K562 (cell line): ENCODE measurements around the gene KIRREL1. TPM values are rescaled to one million over a fixed set of nuclear protein-coding genes. Genes with fewer than 3 reads are reported as not detected.

Experiments used
- ATAC-seq: fragments of 200-7000 bp; cut with Tn5 transposase; 3 replicates; pipeline ENCODE4 v1.9.1; 2020; ENCODE audit warnings: moderate library complexity
- BruUV-seq: library from RNA; stranded (reverse); fragments of 400-500 nt; replicated peaks from 2 replicates; lab custom pipeline; 2021; lab: Mats Ljungman, UMichigan
- CTCF ChIA-PET: fragments of 300-600 bp; formaldehyde crosslinking; extraction: SDS; loops from one replicate; lab custom pipeline; 2021; ENCODE audit warnings: low intra/inter-chr PET ratio; lab: Yijun Ruan, JAX
- POLR2A ChIA-PET: fragments of 300-600, 350-650 bp; sonication (Branson Sonifier 250); formaldehyde crosslinking; extraction: SDS; loops from one replicate; lab custom pipeline; 2021; ENCODE audit warnings: antibody characterized with exemption, inconsistent platforms; lab: Yijun Ruan, JAX
- DNase-seq, 4 experiments: peaks; one replicate each; pipeline versions ENCODE4 v3.0.0 to v3.0.0-alpha.2; 2011 to 2018; ENCODE audit warnings: low spot score in 3 of 4, mixed read lengths in 3 of 4; ENCODE audit errors: extremely low read depth in 1 of 4
- FAIRE-seq: peaks from 2 replicates; lab custom pipeline; 2011; peaks lifted over from hg19 to GRCh38; lab: Jason Lieb, UNC
- H2AFZ ChIP-seq: 2 replicates; pipeline ENCODE4 v1.6.0; 2011; ENCODE audit warnings: low read depth, low read length, control low read depth, inconsistent platforms
- H3K27ac ChIP-seq: fragments of 200-600 bp; 3 replicates; pipeline ENCODE4 v1.8.0; 2011; ENCODE audit warnings: low read depth, mild to moderate bottlenecking, control low read depth, inconsistent platforms, low read length, moderate library complexity, mixed read lengths; ENCODE audit errors: extremely low read depth
- H3K27me3 ChIP-seq, 2 experiments: fragments of 300-600 bp in 1 of 2; 2 replicates in 1 of 2; 3 replicates in 1 of 2; pipeline versions ENCODE4 v1.6.0 to v1.8.0; 2011; ENCODE audit warnings: inconsistent platforms in 2 of 2, low read length in 2 of 2, mild to moderate bottlenecking in 1 of 2, mixed read lengths in 1 of 2, moderate library complexity in 1 of 2; ENCODE audit not compliant: control insufficient read depth in 2 of 2, insufficient read depth in 2 of 2
- H3K36me3 ChIP-seq: fragments of 300-600 bp; 3 replicates; pipeline ENCODE4 v1.8.0; 2011; ENCODE audit warnings: mild to moderate bottlenecking, low read length, inconsistent platforms; ENCODE audit not compliant: control insufficient read depth, insufficient read depth
- H3K4me1 ChIP-seq, 2 experiments: fragments of 200-600 bp in 1 of 2; replicated peaks in 1 of 2; 2 replicates in 1 of 2; 3 replicates in 1 of 2; pipeline versions ENCODE4 v1.5.1 to v1.8.0; 2011; ENCODE audit warnings: inconsistent platforms in 2 of 2, low read length in 2 of 2, mild to moderate bottlenecking in 1 of 2, mixed read lengths in 1 of 2, moderate library complexity in 1 of 2; ENCODE audit not compliant: control insufficient read depth in 2 of 2, insufficient read depth in 2 of 2
- H3K4me2 ChIP-seq: 2 replicates; pipeline ENCODE4 v1.6.1; 2011; ENCODE audit warnings: low read length, control low read depth, inconsistent platforms, mixed read lengths; ENCODE audit not compliant: insufficient read depth
- H3K4me3 ChIP-seq: fragments of 200-600 bp; sonication (generic), shearing (Covaris generic); 2 replicates; pipeline ENCODE4 v1.5.1; 2016; ENCODE audit warnings: control low read depth, inconsistent platforms
- H3K79me2 ChIP-seq: fragments of 200-600 bp; 3 replicates; pipeline ENCODE4 v1.8.0; 2011; ENCODE audit warnings: low read length, inconsistent platforms; ENCODE audit not compliant: control insufficient read depth, insufficient read depth
- H3K9ac ChIP-seq, 2 experiments: 2 replicates each; pipeline versions ENCODE4 v1.6.0 to v1.6.1; 2011; ENCODE audit warnings: low read depth in 2 of 2, low read length in 2 of 2, control low read depth in 1 of 2, inconsistent platforms in 1 of 2, mild to moderate bottlenecking in 1 of 2, mixed read lengths in 1 of 2; ENCODE audit not compliant: insufficient read depth in 1 of 2
- H3K9me1 ChIP-seq: one replicate; pipeline ENCODE4 v1.6.0; 2011; ENCODE audit warnings: inconsistent platforms, mild to moderate bottlenecking, low read length, moderate library complexity; ENCODE audit not compliant: control insufficient read depth, insufficient read depth
- H3K9me3 ChIP-seq: replicated peaks from 2 replicates; pipeline ENCODE4 v1.5.1; 2011; ENCODE audit warnings: low read depth, low read length, inconsistent platforms; ENCODE audit not compliant: control insufficient read depth, insufficient read depth
- H4K20me1 ChIP-seq: replicated peaks from 2 replicates; pipeline ENCODE4 v1.6.1; 2011; ENCODE audit warnings: low read length, inconsistent platforms, mixed read lengths; ENCODE audit not compliant: control insufficient read depth, insufficient read depth
- ARID1B ChIP-seq: fragments of 450-650 bp; IDR thresholded peaks from 2 replicates; pipeline ENCODE4 v1.6.1; 2016; ENCODE audit warnings: antibody characterized with exemption, mild to moderate bottlenecking, inconsistent platforms
- E2F3 ChIP-seq: fragments of 250-450 bp; sonication (Bioruptor Pico); IDR thresholded peaks from 2 replicates; pipeline ENCODE4 v1.4.0; 2020; ENCODE audit warnings: mild to moderate bottlenecking
- EHMT2 ChIP-seq: fragments of 450-650 bp; IDR thresholded peaks from 2 replicates; pipeline ENCODE4 v1.6.1; 2018; ENCODE audit warnings: antibody characterized with exemption
- GTF2E2 ChIP-seq: fragments of 200-800 bp; sonication (Bioruptor generic); IDR thresholded peaks from 2 replicates; pipeline ENCODE4 v1.6.1; 2016; ENCODE audit warnings: missing genetic modification characterization, missing compliant biosample characterization
- ZNF644 ChIP-seq: fragments of 200-800 bp; sonication (Bioruptor generic); IDR thresholded peaks from 2 replicates; pipeline ENCODE4 v1.6.1; 2016; ENCODE audit warnings: low read depth, missing genetic modification characterization, missing compliant biosample characterization
- WGBS: fragments of 100-300 bp; shearing (Covaris generic); methylation state at CpG from one replicate; pipeline ENCODE4 v1.1.6; 2016; ENCODE audit warnings: low coverage, mixed read lengths; ENCODE audit not compliant: insufficient coverage; ENCODE audit errors: missing lambda C conversion rate; 5-methylcytosine and 5-hydroxymethylcytosine counted together
- in situ Hi-C: fragments of 300-500 bp; cut with MboI; formaldehyde crosslinking; loops from 4 replicates; pipeline ENCODE4 v1.15.0; 2018; ENCODE audit warnings: inconsistent platforms, mixed read lengths
- intact Hi-C: fragments of 100-400 bp; cut with micrococcal nuclease; formaldehyde crosslinking; loops from 2 replicates; pipeline ENCODE4 v1.14.2; 2022
- polyA plus RNA-seq, 8 experiments: library from polyadenylated mRNA; depleted of rRNA in 4 of 8; stranded (reverse) in 5 of 8; unstranded in 3 of 8; fragments of >200 nt; fragmentation: Nextera tagmentation in 2 of 8; fragmentation: Illumina TruSeq in 1 of 8; extraction: Ambion mirVana in 2 of 8; extraction: Trizol in 1 of 8; gene quantifications; 2 replicates each; pipeline versions ENCODE4 v1.2.1 to v1.2.3, GENCODE V29; 2011 to 2014; ENCODE audit warnings: inconsistent platforms in 1 of 8, missing spikeins in 1 of 8
- total RNA-seq, 7 experiments: library from RNA; depleted of rRNA in 6 of 7; stranded (reverse); fragments of >200 nt in 6 of 7; fragmentation: Illumina TruSeq in 2 of 7; extraction: Trizol in 2 of 7; gene quantifications; 2 replicates each; pipeline versions ENCODE4 v1.2.1 to v1.2.3, GENCODE V29; 2011 to 2021; ENCODE audit warnings: low replicate concordance in 1 of 7
- TF ChIP-seq, protein P1 (sequence below): fragments of 250-450 bp; sonication (Bioruptor Pico); IDR thresholded peaks from 2 replicates; pipeline ENCODE4 v1.8.0; 2021; ENCODE audit warnings: mild to moderate bottlenecking, moderate library complexity
- TF ChIP-seq, protein P2 (sequence below): fragments of 450-650 bp; formaldehyde crosslinking; IDR thresholded peaks from 2 replicates; pipeline ENCODE4 v1.4.0; 2020; ENCODE audit warnings: mild to moderate bottlenecking, moderate library complexity

KIRREL1 gene
- total and polyA plus RNA-seq, 9 of the 15 experiments (the other 6 are each of a cell fraction or from before 2014, with no cell fraction given), result under 0.01 to 0.22 (median 0.03) TPM; not detected in 3

DNA sequence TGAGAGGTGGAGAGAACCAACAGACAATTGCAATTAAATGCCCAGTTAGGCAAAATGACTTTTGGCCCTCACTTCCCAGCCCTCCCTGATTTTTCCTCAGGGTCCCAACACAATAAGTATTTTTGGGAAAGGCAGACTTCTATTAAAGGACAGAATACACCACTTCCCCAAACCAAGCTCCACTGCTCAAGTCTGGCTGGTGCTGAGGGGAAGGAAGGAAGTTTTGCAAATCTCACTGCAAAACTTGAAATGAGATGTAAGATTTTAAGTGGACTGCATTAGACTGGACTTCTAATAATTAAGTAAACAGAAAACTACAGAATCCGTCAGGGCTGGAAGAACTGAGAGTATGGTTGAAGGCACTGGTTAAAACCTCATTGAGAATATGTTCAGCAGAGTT, 155.0 kb downstream of the KIRREL1 start:
- H3K4me3 ChIP-seq, result no peak overlapping the region
- intact Hi-C loops (no loop called here), in situ Hi-C loops (no loop called here)
- ATAC-seq (no peak), FAIRE-seq (no peak), DNase-seq (no peak)
- no peak overlapping the region for H3K27ac ChIP-seq
- no peaks in the 10 kb centered on the region for H4K20me1 ChIP-seq
- no peaks in the 10 kb centered on the region for H3K79me2 ChIP-seq
- TF ChIP-seq ARID1B (no peak), GTF2E2 (0 out of 2 replicates have a peak, but pooled peaks have one; percentile 29)
- H3K9ac ChIP-seq, result 0 out of 4 replicates have a peak overlapping the region, but pooled peaks of 1 of the 2 experiments have one; percentile 49
- H3K9me3 ChIP-seq, result no peaks in the 10 kb centered on the region
- H3K4me1 ChIP-seq, result peaks cover 11 to 17% of the 10 kb centered on the region in 2 experiments; a peak in 4 of 5 replicates
- H3K36me3 ChIP-seq, result no peaks in the 10 kb centered on the region
- BruUV-seq, result no TSS peak
- POLR2A ChIA-PET, result no interaction called here
- peak overlapping the region; percentile 97 for H2AFZ ChIP-seq
- peaks cover 3% of the 10 kb centered on the region for H3K9me1 ChIP-seq
- CTCF ChIA-PET, result no interaction called here
- WGBS, result 67% methylated on average over 1 of the region's 1 CpG
- no peaks in the 10 kb centered on the region for H3K27me3 ChIP-seq
- H3K4me2 ChIP-seq, result no peak overlapping the region; the same call in none of the 2 replicates

DNA sequence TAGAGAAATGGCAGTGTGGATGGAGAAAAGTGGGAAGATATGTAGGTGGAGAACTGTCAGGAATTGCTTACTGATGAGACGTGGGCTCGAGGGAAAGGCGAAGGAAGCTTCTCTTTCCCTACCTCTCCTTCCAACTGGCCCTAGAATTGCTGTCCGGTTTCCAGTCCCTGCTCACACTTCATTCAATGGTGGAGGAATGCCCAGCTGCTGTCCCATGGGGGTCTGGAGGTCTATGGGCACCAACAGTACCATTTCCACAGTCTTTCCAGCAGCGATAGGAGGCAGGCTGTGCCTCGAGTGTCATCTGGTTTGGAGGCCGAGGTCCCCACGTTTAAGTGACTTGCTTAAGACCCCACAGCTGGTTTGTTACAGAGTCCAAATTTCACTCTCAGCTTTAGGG, 155.7 kb downstream of the KIRREL1 start:
- intact Hi-C loops, result no loop called here
- no peaks in the 10 kb centered on the region for H3K27me3 ChIP-seq
- H3K4me1 ChIP-seq, result peaks cover 11 to 17% of the 10 kb centered on the region in 2 experiments; a peak in 4 of 5 replicates
- ATAC-seq (no peak; the same call in 2 of the 3 replicates), FAIRE-seq (no peak), DNase-seq (peak in 3 of 4 experiments; percentile 11 to 15 (median 13))
- H3K9ac ChIP-seq, result peak overlapping the region in 1 of 2 experiments; percentile 49; a peak in 2 of 4 replicates
- POLR2A ChIA-PET, result interaction anchor here (0.7 kb wide), 1 partner anchor 123 kb away, joined by 3 read pairs; no protein-coding TSS in a partner anchor
- no peaks in the 10 kb centered on the region for H4K20me1 ChIP-seq
- H3K4me2 ChIP-seq, result peak overlapping the region; percentile 87
- BruUV-seq, result no TSS peak
- H2AFZ ChIP-seq, result peak overlapping the region; percentile 97
- no peaks in the 10 kb centered on the region for H3K36me3 ChIP-seq
- TF ChIP-seq EHMT2 (no peak), E2F3 (0 out of 2 replicates have a peak, but pooled peaks have one; percentile 54), ZNF644 (tag) (0 out of 2 replicates have a peak, but pooled peaks have one; percentile 14)
- TF ChIP-seq, protein P1, sequence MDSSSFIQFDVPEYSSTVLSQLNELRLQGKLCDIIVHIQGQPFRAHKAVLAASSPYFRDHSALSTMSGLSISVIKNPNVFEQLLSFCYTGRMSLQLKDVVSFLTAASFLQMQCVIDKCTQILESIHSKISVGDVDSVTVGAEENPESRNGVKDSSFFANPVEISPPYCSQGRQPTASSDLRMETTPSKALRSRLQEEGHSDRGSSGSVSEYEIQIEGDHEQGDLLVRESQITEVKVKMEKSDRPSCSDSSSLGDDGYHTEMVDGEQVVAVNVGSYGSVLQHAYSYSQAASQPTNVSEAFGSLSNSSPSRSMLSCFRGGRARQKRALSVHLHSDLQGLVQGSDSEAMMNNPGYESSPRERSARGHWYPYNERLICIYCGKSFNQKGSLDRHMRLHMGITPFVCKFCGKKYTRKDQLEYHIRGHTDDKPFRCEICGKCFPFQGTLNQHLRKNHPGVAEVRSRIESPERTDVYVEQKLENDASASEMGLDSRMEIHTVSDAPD (CRISPR knock-in tag), result no peak
- TF ChIP-seq, protein P2, sequence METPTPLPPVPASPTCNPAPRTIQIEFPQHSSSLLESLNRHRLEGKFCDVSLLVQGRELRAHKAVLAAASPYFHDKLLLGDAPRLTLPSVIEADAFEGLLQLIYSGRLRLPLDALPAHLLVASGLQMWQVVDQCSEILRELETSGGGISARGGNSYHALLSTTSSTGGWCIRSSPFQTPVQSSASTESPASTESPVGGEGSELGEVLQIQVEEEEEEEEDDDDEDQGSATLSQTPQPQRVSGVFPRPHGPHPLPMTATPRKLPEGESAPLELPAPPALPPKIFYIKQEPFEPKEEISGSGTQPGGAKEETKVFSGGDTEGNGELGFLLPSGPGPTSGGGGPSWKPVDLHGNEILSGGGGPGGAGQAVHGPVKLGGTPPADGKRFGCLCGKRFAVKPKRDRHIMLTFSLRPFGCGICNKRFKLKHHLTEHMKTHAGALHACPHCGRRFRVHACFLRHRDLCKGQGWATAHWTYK (CRISPR knock-in tag), result 0 out of 2 replicates have a peak, but pooled peaks have one; percentile 46
- no peaks in the 10 kb centered on the region for H3K9me3 ChIP-seq
- peak overlapping the region; percentile 23 for H3K4me3 ChIP-seq
- CTCF ChIA-PET, result no interaction called here
- peak overlapping the region; percentile 61; the same call in 2 of the 3 replicates for H3K27ac ChIP-seq
- H3K9me1 ChIP-seq, result peaks cover 3% of the 10 kb centered on the region
- in situ Hi-C loops, result no loop called here
- 5% methylated on average over 5 of the region's 8 CpGs for WGBS
- no peaks in the 10 kb centered on the region for H3K79me2 ChIP-seq
